Panc1 (cell line): ENCODE data around the gene RPAP2. TPM values are rescaled to one million over a fixed set of nuclear protein-coding genes. Genes with fewer than 3 reads are reported as not detected.
"Not testable (repeated sequence)": the region's sequence is repeated elsewhere in the genome, so short reads cannot be mapped to it uniquely, and the experiment has no call there.

Experiments used
- ATAC-seq: fragments of 200-7000 bp; cut with Tn5 transposase; 2 replicates; pipeline ENCODE4 v1.9.1; 2020; ENCODE audit warnings: mild to moderate bottlenecking, moderate library complexity
- BruUV-seq: library from RNA; stranded (reverse); fragments of 400-500 nt; replicated peaks from 2 replicates; lab custom pipeline; 2021; lab: Mats Ljungman, UMichigan
- CTCF ChIA-PET: fragments of 300-600 bp; sonication (Branson Sonifier 250); formaldehyde crosslinking; loops from one replicate; lab custom pipeline; 2022; ENCODE audit warnings: antibody characterized with exemption; lab: Charles Lee
- POLR2A ChIA-PET: fragments of 300-600 bp; sonication (Branson Sonifier 250); formaldehyde crosslinking; loops from one replicate; lab custom pipeline; 2022; ENCODE audit warnings: antibody characterized with exemption; lab: Charles Lee
- DNase-seq: peaks from one replicate; pipeline ENCODE4 v3.0.0-alpha.2; 2010; ENCODE audit warnings: low read depth, low spot score
- H3K27ac ChIP-seq: 2 replicates; pipeline ENCODE4 v1.5.1; 2011; ENCODE audit warnings: mild to moderate bottlenecking, low read length, inconsistent platforms
- H3K27me3 ChIP-seq: fragments of 200-500 bp; sonication (Bioruptor generic); 2 replicates; pipeline ENCODE4 v1.6.0; 2014; ENCODE audit warnings: low read length, inconsistent platforms; ENCODE audit not compliant: control insufficient read depth, insufficient read depth
- H3K36me3 ChIP-seq: fragments of 200-500 bp; sonication (Bioruptor generic); 2 replicates; pipeline ENCODE4 v1.5.1; 2014; ENCODE audit warnings: inconsistent platforms, mild to moderate bottlenecking, low read length, moderate library complexity; ENCODE audit not compliant: control insufficient read depth, insufficient read depth
- H3K4me1 ChIP-seq: 2 replicates; pipeline ENCODE4 v1.5.1; 2011; ENCODE audit warnings: inconsistent platforms, mild to moderate bottlenecking, low read length, moderate library complexity; ENCODE audit not compliant: control insufficient read depth, insufficient read depth
- H3K4me3 ChIP-seq, 2 experiments: 2 replicates each; pipeline ENCODE4 v1.5.1; 2011 to 2012; ENCODE audit warnings: low read depth in 2 of 2, low read length in 2 of 2, mild to moderate bottlenecking in 2 of 2, inconsistent platforms in 1 of 2, moderate library complexity in 1 of 2
- H3K9me3 ChIP-seq: fragments of 200-500 bp; sonication (Bioruptor generic); 2 replicates; pipeline ENCODE4 v1.5.1; 2014; ENCODE audit warnings: low read depth, mild to moderate bottlenecking, inconsistent platforms, low read length, moderate library complexity; ENCODE audit not compliant: control insufficient read depth, insufficient read depth
- POLR2AphosphoS5 ChIP-seq: IDR thresholded peaks from 2 replicates; pipeline ENCODE4 v1.6.1; 2012; ENCODE audit warnings: mild to moderate bottlenecking, low read depth, low read length, moderate library complexity
- SIN3A ChIP-seq: IDR thresholded peaks from 2 replicates; pipeline ENCODE4 v1.6.1; 2012; ENCODE audit warnings: low read depth, mild to moderate bottlenecking, low read length, moderate library complexity, borderline replicate concordance; ENCODE audit not compliant: insufficient read depth
- TCF7L2 ChIP-seq: IDR thresholded peaks from 2 replicates; pipeline ENCODE4 v1.6.1; 2011; ENCODE audit warnings: mild to moderate bottlenecking, low read depth, low read length, inconsistent platforms
- in situ Hi-C: cut with HindIII; loops from 2 replicates; pipeline ENCODE4 v1.10.0; 2016; ENCODE audit warnings: low sequenced_read_pairs, low pct_unique_long_range_greater_than_20kb
- intact Hi-C: fragments of 100-400 bp; cut with micrococcal nuclease; formaldehyde crosslinking; loops from one replicate; pipeline ENCODE4 v1.10.0; 2022; ENCODE audit not compliant: unreplicated experiment
- total RNA-seq: library from RNA; stranded (reverse); gene quantifications from one replicate; pipeline ENCODE4 v1.2.1, GENCODE V29; 2021; ENCODE audit not compliant: unreplicated experiment
- TF ChIP-seq, protein P1 (sequence below): fragments of 450-650 bp; IDR thresholded peaks from 2 replicates; pipeline ENCODE4 v1.5.1; 2017; ENCODE audit warnings: mild to moderate bottlenecking
- TF ChIP-seq, protein P2 (sequence below), 2 experiments: IDR thresholded peaks; 2 replicates each; pipeline ENCODE4 v1.6.1; 2011 to 2012; ENCODE audit warnings: low read depth in 2 of 2, control low read depth in 1 of 2, low read length in 1 of 2, mild to moderate bottlenecking in 1 of 2, moderate library complexity in 1 of 2; ENCODE audit not compliant: insufficient read depth in 1 of 2

Gene RPAP2
- total RNA-seq, 1 experiment from 2014 or later: 16.3 TPM

DNA sequence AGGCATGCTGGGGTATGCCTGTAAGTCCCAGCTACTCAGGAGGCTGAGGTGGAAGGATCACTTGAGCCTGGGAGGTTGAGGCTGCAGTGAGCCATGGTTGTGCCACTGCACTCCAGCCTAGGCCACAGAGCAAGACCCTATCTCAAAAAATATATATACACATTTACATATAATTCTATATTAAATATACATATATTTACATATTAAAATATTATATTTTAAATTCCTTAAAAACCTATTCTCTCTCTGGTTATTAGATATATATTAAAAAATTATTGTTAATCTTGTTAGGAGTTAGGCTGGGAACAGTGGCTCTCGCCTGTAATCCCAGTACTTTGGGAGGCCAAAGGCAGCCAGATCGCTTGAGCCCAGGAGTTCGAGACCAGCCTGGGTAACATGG is 22.8 kb upstream of the RPAP2 start:
- Histone ChIP-seq H3K9me3 (no peaks in the 10 kb centered on the region), H3K4me3 (no peak overlapping the region), H3K36me3 (no peaks in the 10 kb centered on the region), H3K27ac (no peak overlapping the region), H3K27me3 (no peaks in the 10 kb centered on the region), H3K4me1 (no peaks in the 10 kb centered on the region)
- ChIA-PET POLR2A (no interaction called here), CTCF (no interaction called here)
- DNase-seq (no peak), ATAC-seq (no peak)
- TF ChIP-seq, protein P1, sequence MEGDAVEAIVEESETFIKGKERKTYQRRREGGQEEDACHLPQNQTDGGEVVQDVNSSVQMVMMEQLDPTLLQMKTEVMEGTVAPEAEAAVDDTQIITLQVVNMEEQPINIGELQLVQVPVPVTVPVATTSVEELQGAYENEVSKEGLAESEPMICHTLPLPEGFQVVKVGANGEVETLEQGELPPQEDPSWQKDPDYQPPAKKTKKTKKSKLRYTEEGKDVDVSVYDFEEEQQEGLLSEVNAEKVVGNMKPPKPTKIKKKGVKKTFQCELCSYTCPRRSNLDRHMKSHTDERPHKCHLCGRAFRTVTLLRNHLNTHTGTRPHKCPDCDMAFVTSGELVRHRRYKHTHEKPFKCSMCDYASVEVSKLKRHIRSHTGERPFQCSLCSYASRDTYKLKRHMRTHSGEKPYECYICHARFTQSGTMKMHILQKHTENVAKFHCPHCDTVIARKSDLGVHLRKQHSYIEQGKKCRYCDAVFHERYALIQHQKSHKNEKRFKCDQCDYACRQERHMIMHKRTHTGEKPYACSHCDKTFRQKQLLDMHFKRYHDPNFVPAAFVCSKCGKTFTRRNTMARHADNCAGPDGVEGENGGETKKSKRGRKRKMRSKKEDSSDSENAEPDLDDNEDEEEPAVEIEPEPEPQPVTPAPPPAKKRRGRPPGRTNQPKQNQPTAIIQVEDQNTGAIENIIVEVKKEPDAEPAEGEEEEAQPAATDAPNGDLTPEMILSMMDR: no peak
- TF ChIP-seq TCF7L2 (no peak), SIN3A (no peak), POLR2AphosphoS5 (no peak)
- TF ChIP-seq, protein P2, sequence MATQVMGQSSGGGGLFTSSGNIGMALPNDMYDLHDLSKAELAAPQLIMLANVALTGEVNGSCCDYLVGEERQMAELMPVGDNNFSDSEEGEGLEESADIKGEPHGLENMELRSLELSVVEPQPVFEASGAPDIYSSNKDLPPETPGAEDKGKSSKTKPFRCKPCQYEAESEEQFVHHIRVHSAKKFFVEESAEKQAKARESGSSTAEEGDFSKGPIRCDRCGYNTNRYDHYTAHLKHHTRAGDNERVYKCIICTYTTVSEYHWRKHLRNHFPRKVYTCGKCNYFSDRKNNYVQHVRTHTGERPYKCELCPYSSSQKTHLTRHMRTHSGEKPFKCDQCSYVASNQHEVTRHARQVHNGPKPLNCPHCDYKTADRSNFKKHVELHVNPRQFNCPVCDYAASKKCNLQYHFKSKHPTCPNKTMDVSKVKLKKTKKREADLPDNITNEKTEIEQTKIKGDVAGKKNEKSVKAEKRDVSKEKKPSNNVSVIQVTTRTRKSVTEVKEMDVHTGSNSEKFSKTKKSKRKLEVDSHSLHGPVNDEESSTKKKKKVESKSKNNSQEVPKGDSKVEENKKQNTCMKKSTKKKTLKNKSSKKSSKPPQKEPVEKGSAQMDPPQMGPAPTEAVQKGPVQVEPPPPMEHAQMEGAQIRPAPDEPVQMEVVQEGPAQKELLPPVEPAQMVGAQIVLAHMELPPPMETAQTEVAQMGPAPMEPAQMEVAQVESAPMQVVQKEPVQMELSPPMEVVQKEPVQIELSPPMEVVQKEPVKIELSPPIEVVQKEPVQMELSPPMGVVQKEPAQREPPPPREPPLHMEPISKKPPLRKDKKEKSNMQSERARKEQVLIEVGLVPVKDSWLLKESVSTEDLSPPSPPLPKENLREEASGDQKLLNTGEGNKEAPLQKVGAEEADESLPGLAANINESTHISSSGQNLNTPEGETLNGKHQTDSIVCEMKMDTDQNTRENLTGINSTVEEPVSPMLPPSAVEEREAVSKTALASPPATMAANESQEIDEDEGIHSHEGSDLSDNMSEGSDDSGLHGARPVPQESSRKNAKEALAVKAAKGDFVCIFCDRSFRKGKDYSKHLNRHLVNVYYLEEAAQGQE (IDR thresholded peaks at IDR 0.05; ENCODE audit: insufficient read depth in 1 of 2, low read depth in 2 of 2, low read length in 1 of 2): no peak
- intact Hi-C loops (no loop called here), in situ Hi-C loops (no loop called here)
- no TSS peak for BruUV-seq

DNA sequence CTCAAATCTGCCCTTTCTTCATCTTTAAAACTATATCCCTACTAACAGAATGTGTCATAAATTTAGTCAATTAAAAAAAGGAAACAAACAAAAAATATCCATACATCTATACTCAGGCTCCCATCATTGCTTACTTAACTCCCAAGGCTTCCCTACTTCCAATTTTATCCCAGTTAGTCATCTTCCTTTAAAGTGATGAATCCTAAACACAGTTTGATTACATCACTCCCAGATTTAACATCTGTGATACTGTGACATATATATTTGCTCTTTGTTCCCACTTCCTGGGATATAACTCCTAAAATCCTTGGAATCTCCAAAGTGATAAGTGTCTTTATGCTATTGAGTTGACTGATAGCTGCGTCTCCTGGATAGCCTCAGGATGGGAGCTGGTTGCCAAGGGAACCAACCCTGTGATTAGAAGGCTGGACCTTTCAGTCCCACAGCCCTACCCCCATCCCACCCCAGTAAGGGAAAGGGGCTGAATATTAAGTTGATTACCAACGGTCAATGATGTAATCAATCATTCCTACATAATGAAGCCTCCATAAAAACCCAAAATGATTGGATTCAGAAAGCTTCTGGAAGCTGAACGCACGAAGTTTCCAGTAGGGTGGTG is 21.6 kb upstream of the RPAP2 start:
- ChIA-PET CTCF (no interaction called here), POLR2A (no interaction called here)
- H3K4me3 ChIP-seq: no peak overlapping the region
- intact Hi-C loops (no loop called here), in situ Hi-C loops (no loop called here)
- ATAC-seq (no peak), DNase-seq (no peak)
- TF ChIP-seq TCF7L2 (no peak), POLR2AphosphoS5 (no peak), SIN3A (no peak)
- TF ChIP-seq, protein P1: no peak
- TF ChIP-seq, protein P2 (IDR thresholded peaks at IDR 0.05; ENCODE audit: insufficient read depth in 1 of 2, low read depth in 2 of 2, low read length in 1 of 2): no peak
- H3K4me1 ChIP-seq: no peaks in the 10 kb centered on the region
- BruUV-seq: no TSS peak
- no peaks in the 10 kb centered on the region for H3K27me3 ChIP-seq
- no peaks in the 10 kb centered on the region for H3K9me3 ChIP-seq
- H3K27ac ChIP-seq: no peak overlapping the region
- H3K36me3 ChIP-seq: no peaks in the 10 kb centered on the region

DNA sequence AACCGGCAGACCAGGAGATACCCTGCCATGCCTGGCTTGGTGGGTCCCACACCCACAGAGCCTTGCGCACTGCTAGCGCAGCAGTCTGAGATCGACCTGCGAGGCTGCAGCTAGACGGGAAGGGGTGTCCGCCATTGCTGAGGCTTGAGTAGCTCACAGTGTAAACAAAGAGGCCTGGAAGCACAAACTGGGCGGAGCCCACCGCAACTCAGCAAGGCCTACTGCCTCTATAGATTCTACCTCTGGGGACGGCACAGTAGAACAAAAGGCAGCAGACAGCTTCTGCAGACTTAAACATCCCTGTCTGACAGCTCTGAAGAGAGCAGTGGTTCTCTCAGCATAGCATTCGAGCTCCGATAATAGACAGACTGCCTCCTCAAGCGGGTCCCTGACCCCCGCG is 19.1 kb upstream of the RPAP2 start:
- intact Hi-C loops, in situ Hi-C loops, H3K4me1 ChIP-seq, POLR2A ChIA-PET, H3K36me3 ChIP-seq, H3K9me3 ChIP-seq, H3K4me3 ChIP-seq, DNase-seq, H3K27me3 ChIP-seq, BruUV-seq, ATAC-seq, H3K27ac ChIP-seq: not testable (repeated sequence)
- CTCF ChIA-PET: interaction anchor here (0.6 kb wide), 1 partner anchor 12 kb away, joined by 6 read pairs; no protein-coding TSS in a partner anchor
